ENCODE results near the gene DBT. TPM values are rescaled to one million over a fixed set of nuclear protein-coding genes. Genes with fewer than 3 reads are reported as not detected.

DBT gene
- total and polyA plus RNA-seq, 7 experiments from 2014 or later: 6.4 to 18.4 (median 9.6) TPM

- Mint-ChIP-seq H3K27ac (no peak overlapping the region), H3K9me3 (peaks cover 0 to 14% (median 3%) of the 10 kb centered on the region in 11 donors), H3K36me3 (peaks cover 0 to 14% (median 9%) of the 10 kb centered on the region in 5 donors), H3K4me1 (peaks cover 0 to 4% (median 0%) of the 10 kb centered on the region in 7 donors), H3K4me3 (no peak overlapping the region), H3K27me3 (no peaks in the 10 kb centered on the region)
- Histone ChIP-seq H3K9me3 (ENCODE audit: control insufficient read depth in 2 of 3, low read length in 3 of 3) (no peaks in the 10 kb centered on the region), H3K36me3 (ENCODE audit: control insufficient read depth in 2 of 3, insufficient read depth in 3 of 3, low read length in 3 of 3) (no peaks in the 10 kb centered on the region), H3K4me1 (ENCODE audit: control insufficient read depth in 2 of 2, insufficient read depth in 2 of 2, low read length in 2 of 2) (no peaks in the 10 kb centered on the region), H3K4me3 (ENCODE audit: low read length) (no peak overlapping the region), H3K27me3 (ENCODE audit: control insufficient read depth in 2 of 2, insufficient read depth in 2 of 2, low read length in 2 of 2) (no peaks in the 10 kb centered on the region), H3K27ac (ENCODE audit: low read depth, low read length) (no peak overlapping the region)
- intact Hi-C loops (cut with micrococcal nuclease): no loop called here
- CTCF ChIA-PET: interaction anchor here (0.7 kb wide), 2 partner anchors 146 to 264 kb away, joined by 3 read pairs; a partner anchor contains a TSS
- POLR2A ChIA-PET: no interaction called here
- no peak for ATAC-seq
- DNase-seq: no peak
These were observed 66.3 kb downstream of the DBT start for GRCh38 chr1:100183370-100183769.

- POLR2A ChIA-PET: no interaction called here
- Histone ChIP-seq H3K27me3 (ENCODE audit: control insufficient read depth in 2 of 2, insufficient read depth in 2 of 2, low read length in 2 of 2) (no peaks in the 10 kb centered on the region), H3K9me3 (ENCODE audit: control insufficient read depth in 2 of 3, low read length in 3 of 3) (no peaks in the 10 kb centered on the region), H3K4me3 (ENCODE audit: low read length) (no peak within 1 kb of the TSS), H3K36me3 (ENCODE audit: control insufficient read depth in 2 of 3, insufficient read depth in 3 of 3, low read length in 3 of 3) (no peaks in the 10 kb centered on the region), H3K27ac (ENCODE audit: low read depth, low read length) (no peak within 1 kb of the TSS), H3K4me1 (ENCODE audit: control insufficient read depth in 2 of 2, insufficient read depth in 2 of 2, low read length in 2 of 2) (no peaks in the 10 kb centered on the region)
- ATAC-seq (no peak), DNase-seq (no peak)
- Mint-ChIP-seq H3K4me3 (no peak within 1 kb of the TSS), H3K4me1 (no peaks in the 10 kb centered on the region), H3K27ac (no peak within 1 kb of the TSS), H3K36me3 (peaks cover 0 to 11% (median 0%) of the 10 kb centered on the region in 5 donors), H3K27me3 (peaks cover 0 to 6% (median 0%) of the 10 kb centered on the region in 5 donors), H3K9me3 (peaks cover 0 to 18% (median 3%) of the 10 kb centered on the region in 11 donors)
- intact Hi-C loops (cut with micrococcal nuclease): no loop called here
- CTCF ChIA-PET: no interaction called here
These were observed 71.5 kb downstream of the DBT start, which contains the start of gene LRRC39 for GRCh38 chr1:100178091-100178490. LRRC39 (minus strand) TSS chr1:100178256; CDS start chr1:100168516, 9,740 bp downstream.

GRCh38 chr1:100177295-100178041 is 72.2 kb downstream of the DBT start:
- Mint-ChIP-seq H3K36me3 (peaks cover 0 to 8% (median 0%) of the 10 kb centered on the region in 5 donors), H3K27me3 (peaks cover 0 to 6% (median 0%) of the 10 kb centered on the region in 5 donors), H3K27ac (no peak overlapping the region), H3K4me1 (no peaks in the 10 kb centered on the region), H3K9me3 (peaks cover 0 to 15% (median 3%) of the 10 kb centered on the region in 11 donors), H3K4me3 (no peak overlapping the region)
- POLR2A ChIA-PET: no interaction called here
- CTCF ChIA-PET: no interaction called here
- no peaks in the 10 kb centered on the region for H3K4me1 ChIP-seq (ENCODE audit: control insufficient read depth in 2 of 2, insufficient read depth in 2 of 2, low read length in 2 of 2)
- H3K9me3 ChIP-seq (ENCODE audit: control insufficient read depth in 2 of 3, low read length in 3 of 3): no peaks in the 10 kb centered on the region
- no peak overlapping the region for H3K27ac ChIP-seq (ENCODE audit: low read depth, low read length)
- ATAC-seq (no peak), DNase-seq (no peak)
- intact Hi-C loops (cut with micrococcal nuclease): no loop called here
- H3K27me3 ChIP-seq (ENCODE audit: control insufficient read depth in 2 of 2, insufficient read depth in 2 of 2, low read length in 2 of 2): no peaks in the 10 kb centered on the region
- no peaks in the 10 kb centered on the region for H3K36me3 ChIP-seq (ENCODE audit: control insufficient read depth in 2 of 3, insufficient read depth in 3 of 3, low read length in 3 of 3)
- H3K4me3 ChIP-seq (ENCODE audit: low read length): no peak overlapping the region

GRCh38 chr1:100168051-100168450 is 81.6 kb downstream of the DBT start:
- DNase-seq: no peak
- intact Hi-C loops (cut with micrococcal nuclease): no loop called here
- Mint-ChIP-seq H3K36me3 (peaks cover 0 to 10% (median 5%) of the 10 kb centered on the region in 5 donors), H3K4me1 (no peaks in the 10 kb centered on the region), H3K4me3 (no peak overlapping the region), H3K9me3 (no peaks in the 10 kb centered on the region), H3K27ac (no peak overlapping the region), H3K27me3 (peaks cover 0 to 8% (median 0%) of the 10 kb centered on the region in 5 donors)
- ChIA-PET CTCF (no interaction called here), POLR2A (no interaction called here)
- Histone ChIP-seq H3K36me3 (ENCODE audit: control insufficient read depth in 2 of 3, insufficient read depth in 3 of 3, low read length in 3 of 3) (no peaks in the 10 kb centered on the region), H3K9me3 (ENCODE audit: control insufficient read depth in 2 of 3, low read length in 3 of 3) (no peaks in the 10 kb centered on the region), H3K27me3 (ENCODE audit: control insufficient read depth in 2 of 2, insufficient read depth in 2 of 2, low read length in 2 of 2) (no peaks in the 10 kb centered on the region), H3K27ac (ENCODE audit: low read depth, low read length) (no peak overlapping the region), H3K4me3 (ENCODE audit: low read length) (no peak overlapping the region), H3K4me1 (ENCODE audit: control insufficient read depth in 2 of 2, insufficient read depth in 2 of 2, low read length in 2 of 2) (no peaks in the 10 kb centered on the region)
- ATAC-seq: no peak

- DNase-seq: no peak
- Histone ChIP-seq H3K27me3 (ENCODE audit: control insufficient read depth in 2 of 2, insufficient read depth in 2 of 2, low read length in 2 of 2) (no peaks in the 10 kb centered on the region), H3K4me3 (ENCODE audit: low read length) (no peak overlapping the region), H3K27ac (ENCODE audit: low read depth, low read length) (no peak overlapping the region), H3K9me3 (ENCODE audit: control insufficient read depth in 2 of 3, low read length in 3 of 3) (no peaks in the 10 kb centered on the region), H3K36me3 (ENCODE audit: control insufficient read depth in 2 of 3, insufficient read depth in 3 of 3, low read length in 3 of 3) (no peaks in the 10 kb centered on the region), H3K4me1 (ENCODE audit: control insufficient read depth in 2 of 2, insufficient read depth in 2 of 2, low read length in 2 of 2) (no peaks in the 10 kb centered on the region)
- Mint-ChIP-seq H3K4me1 (no peaks in the 10 kb centered on the region), H3K27me3 (peaks cover 0 to 1% (median 0%) of the 10 kb centered on the region in 5 donors), H3K4me3 (no peak overlapping the region), H3K27ac (no peak overlapping the region), H3K9me3 (no peaks in the 10 kb centered on the region), H3K36me3 (peaks cover 0 to 6% (median 4%) of the 10 kb centered on the region in 5 donors)
- POLR2A ChIA-PET: no interaction called here
- ATAC-seq: no peak
- intact Hi-C loops (cut with micrococcal nuclease): no loop called here
- CTCF ChIA-PET: no interaction called here
These were observed 84.9 kb downstream of the DBT start for GRCh38 chr1:100164702-100165101.

DNA sequence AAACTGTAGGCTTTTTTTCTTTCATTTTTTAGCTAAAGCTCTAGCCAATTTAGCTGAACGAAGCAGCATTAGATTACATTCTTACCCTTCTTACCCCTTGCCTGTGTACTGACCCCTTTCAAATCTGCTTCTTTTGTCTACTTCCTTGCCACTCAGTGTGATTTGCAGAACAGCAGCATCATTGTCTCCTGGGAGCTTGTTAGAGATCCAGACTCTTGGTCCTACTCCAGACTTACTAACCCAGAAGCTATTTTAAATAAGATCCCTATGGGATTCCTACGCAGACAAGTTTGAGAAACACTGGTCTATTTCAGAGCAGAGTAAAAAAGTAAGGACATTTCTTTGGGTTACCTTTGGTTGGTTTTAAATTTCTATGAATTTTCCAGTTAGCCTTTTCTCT is 85.4 kb downstream of the DBT start:
- peaks cover 0 to 6% (median 4%) of the 10 kb centered on the region in 5 donors for H3K36me3 Mint-ChIP-seq
- H3K27me3 Mint-ChIP-seq: no peaks in the 10 kb centered on the region
- Histone ChIP-seq H3K4me1 (ENCODE audit: control insufficient read depth in 2 of 2, insufficient read depth in 2 of 2, low read length in 2 of 2) (no peaks in the 10 kb centered on the region), H3K36me3 (ENCODE audit: control insufficient read depth in 2 of 3, insufficient read depth in 3 of 3, low read length in 3 of 3) (no peaks in the 10 kb centered on the region), H3K27ac (ENCODE audit: low read depth, low read length) (no peak overlapping the region), H3K27me3 (ENCODE audit: control insufficient read depth in 2 of 2, insufficient read depth in 2 of 2, low read length in 2 of 2) (no peaks in the 10 kb centered on the region), H3K9me3 (ENCODE audit: control insufficient read depth in 2 of 3, low read length in 3 of 3) (no peaks in the 10 kb centered on the region), H3K4me3 (ENCODE audit: low read length) (no peak overlapping the region)
- no peak overlapping the region for H3K27ac Mint-ChIP-seq
- DNase-seq (no peak), ATAC-seq (no peak)
- no peaks in the 10 kb centered on the region for H3K4me1 Mint-ChIP-seq
- ChIA-PET CTCF (no interaction called here), POLR2A (no interaction called here)
- H3K9me3 Mint-ChIP-seq: no peaks in the 10 kb centered on the region
- no peak overlapping the region for H3K4me3 Mint-ChIP-seq
- intact Hi-C loops (cut with micrococcal nuclease): no loop called here

GRCh38 chr1:100162881-100163280 is 86.8 kb downstream of the DBT start:
- Mint-ChIP-seq H3K27me3 (no peaks in the 10 kb centered on the region), H3K36me3 (peaks cover 0 to 6% (median 4%) of the 10 kb centered on the region in 5 donors), H3K27ac (no peak overlapping the region), H3K4me3 (no peak overlapping the region), H3K9me3 (no peaks in the 10 kb centered on the region), H3K4me1 (no peaks in the 10 kb centered on the region)
- H3K4me3 ChIP-seq (ENCODE audit: low read length): no peak overlapping the region
- DNase-seq (no peak), ATAC-seq (no peak)
- H3K4me1 ChIP-seq (ENCODE audit: control insufficient read depth in 2 of 2, insufficient read depth in 2 of 2, low read length in 2 of 2): no peaks in the 10 kb centered on the region
- POLR2A ChIA-PET: no interaction called here
- H3K27me3 ChIP-seq (ENCODE audit: control insufficient read depth in 2 of 2, insufficient read depth in 2 of 2, low read length in 2 of 2): no peaks in the 10 kb centered on the region
- no peaks in the 10 kb centered on the region for H3K9me3 ChIP-seq (ENCODE audit: control insufficient read depth in 2 of 3, low read length in 3 of 3)
- H3K27ac ChIP-seq (ENCODE audit: low read depth, low read length): no peak overlapping the region
- intact Hi-C loops (cut with micrococcal nuclease): no loop called here
- no peaks in the 10 kb centered on the region for H3K36me3 ChIP-seq (ENCODE audit: control insufficient read depth in 2 of 3, insufficient read depth in 3 of 3, low read length in 3 of 3)
- CTCF ChIA-PET: no interaction called here
